Activated CD4-positive, alpha-beta T cell treated with anti-CD3 and anti-CD28 coated beads for 36 hours (primary cell): ENCODE measurements around the gene LRRC8E. TPM values are rescaled to one million over a fixed set of nuclear protein-coding genes. Genes with fewer than 3 reads are reported as not detected.

Source experiments
- ATAC-seq: fragments of 200-7000 bp; cut with Tn5 transposase; one replicate; pipeline ENCODE4 v1.10.0; 2021; ENCODE audit warnings: mild to moderate bottlenecking, moderate library complexity
- CTCF ChIA-PET: fragments of 350-600 bp; sonication (Branson Sonifier 250); formaldehyde crosslinking; loops from one replicate; lab custom pipeline; 2021; ENCODE audit warnings: antibody characterized with exemption; lab: Charles Lee
- POLR2A ChIA-PET: fragments of 350-600 bp; sonication (Branson Sonifier 250); formaldehyde crosslinking; loops from one replicate; lab custom pipeline; 2021; ENCODE audit warnings: antibody characterized with exemption, inconsistent platforms; lab: Charles Lee
- DNase-seq: peaks from one replicate; pipeline ENCODE4 v3.0.0-alpha.2; 2020
- H3K27ac Mint-ChIP-seq: one replicate; pipeline ENCODE4 v1.8.0; 2021; ENCODE audit warnings: mixed read lengths
- H3K27me3 Mint-ChIP-seq: one replicate; pipeline ENCODE4 v1.8.0; 2021; ENCODE audit warnings: mixed read lengths
- H3K36me3 Mint-ChIP-seq: one replicate; pipeline ENCODE4 v1.8.0; 2021; ENCODE audit warnings: low read depth, mixed read lengths
- H3K4me1 Mint-ChIP-seq: one replicate; pipeline ENCODE4 v1.8.0; 2021; ENCODE audit warnings: mixed read lengths
- H3K4me3 Mint-ChIP-seq: one replicate; pipeline ENCODE4 v1.8.0; 2021; ENCODE audit warnings: mild to moderate bottlenecking, moderate library complexity, mixed read lengths
- H3K9me3 Mint-ChIP-seq: one replicate; pipeline ENCODE4 v1.8.0; 2021; ENCODE audit warnings: low read depth, mixed read lengths
- intact Hi-C, 2 experiments: fragments of 100-400 bp; cut with DNase I in 1 of 2; cut with micrococcal nuclease in 1 of 2; formaldehyde crosslinking; loops; one replicate each; pipeline versions ENCODE4 v1.14.2 to v1.15.1; 2022 to 2024; cut with DNase I, micrococcal nuclease
- total RNA-seq, 2 experiments: library from RNA; stranded (reverse); gene quantifications; one replicate each; pipeline ENCODE4 v1.2.3, GENCODE V29; 2021

Gene LRRC8E
- total RNA-seq, 2 experiments from 2014 or later = not detected

- ATAC-seq = no peak
- Mint-ChIP-seq H3K27me3 (peaks cover 6% of the 10 kb centered on the region), H3K9me3 (no peaks in the 10 kb centered on the region), H3K36me3 (peaks cover 5% of the 10 kb centered on the region), H3K4me3 (no peak overlapping the region), H3K27ac (no peak overlapping the region), H3K4me1 (peaks cover 27% of the 10 kb centered on the region)
- intact Hi-C loops = loop anchor here in 1 of 2 experiments (5.0 kb wide), 1 partner anchor 71 kb away; no protein-coding TSS in a partner anchor
- POLR2A ChIA-PET = interaction anchor here (0.6 kb wide), 1 partner anchor 429 kb away, joined by 6 read pairs; no protein-coding TSS in a partner anchor
- CTCF ChIA-PET = interaction anchor here (0.6 to 1.8 kb wide), 3 partner anchors 50 to 355 kb away, joined by 3 to 7 read pairs (median 3); no protein-coding TSS in a partner anchor
- DNase-seq = no peak
Observed at GRCh38 chr19:7923295-7924191, 35.2 kb downstream of the LRRC8E start.

GRCh38 chr19:7924241-7924640 lies 35.9 kb downstream of the LRRC8E start:
- Mint-ChIP-seq H3K4me1 (peaks cover 32% of the 10 kb centered on the region), H3K27me3 (peaks cover 5% of the 10 kb centered on the region), H3K4me3 (no peak overlapping the region), H3K36me3 (peaks cover 9% of the 10 kb centered on the region), H3K27ac (no peak overlapping the region), H3K9me3 (no peaks in the 10 kb centered on the region)
- peak; percentile 5 for DNase-seq
- no peak for ATAC-seq
- ChIA-PET CTCF (interaction anchor here (0.6 to 1.8 kb wide), 3 partner anchors 51 to 356 kb away, joined by 3 to 7 read pairs (median 3); no protein-coding TSS in a partner anchor), POLR2A (no interaction called here)
- intact Hi-C loops = loop anchor here in 1 of 2 experiments (5.0 kb wide), 1 partner anchor 72 kb away; no protein-coding TSS in a partner anchor

- H3K27ac Mint-ChIP-seq = no peak overlapping the region
- peaks cover 4% of the 10 kb centered on the region for H3K27me3 Mint-ChIP-seq
- DNase-seq = no peak
- ChIA-PET POLR2A (no interaction called here), CTCF (interaction anchor here (1.8 kb wide), 1 partner anchor 55 kb away, joined by 7 read pairs; no protein-coding TSS in a partner anchor)
- peaks cover 32% of the 10 kb centered on the region for H3K4me1 Mint-ChIP-seq
- H3K4me3 Mint-ChIP-seq = no peak overlapping the region
- no peaks in the 10 kb centered on the region for H3K9me3 Mint-ChIP-seq
- intact Hi-C loops = loop anchor here (1.0 to 5.0 kb wide), 5 partner anchors 19 to 356 kb away; partner anchors contain the start of genes MAP2K7 (in 1 of the 2) and TIMM44 (in 1 of the 2)
- H3K36me3 Mint-ChIP-seq = peaks cover 9% of the 10 kb centered on the region
- no peak for ATAC-seq
Observed at GRCh38 chr19:7924651-7925170, 36.4 kb downstream of the LRRC8E start.

GRCh38 chr19:7925171-7925851 lies 37.0 kb downstream of the LRRC8E start:
- no peaks in the 10 kb centered on the region for H3K9me3 Mint-ChIP-seq
- H3K27ac Mint-ChIP-seq = no peak overlapping the region
- POLR2A ChIA-PET = no interaction called here
- peaks cover 11% of the 10 kb centered on the region for H3K36me3 Mint-ChIP-seq
- DNase-seq (peak; percentile 90), ATAC-seq (peak; percentile 50)
- H3K4me1 Mint-ChIP-seq = peaks cover 28% of the 10 kb centered on the region
- H3K27me3 Mint-ChIP-seq = peaks cover 1% of the 10 kb centered on the region
- CTCF ChIA-PET = interaction anchor here (1.1 kb wide), 1 partner anchor 19 kb away, joined by 5 read pairs; the partner anchor contains the start of gene TIMM44
- peak overlapping the region; percentile 67 for H3K4me3 Mint-ChIP-seq
- intact Hi-C loops = loop anchor here in 1 of 2 experiments (1.0 kb wide), 4 partner anchors 18 to 357 kb away; partner anchors contain the start of genes MAP2K7 and TIMM44

GRCh38 chr19:7926021-7926726 lies 37.9 kb downstream of the LRRC8E start, which contains the start of gene CTXN1:
CTXN1 (minus strand) TSS chr19:7926135; CDS start chr19:7925538, 597 bp downstream.
- peak; percentile 87 for DNase-seq
- Mint-ChIP-seq H3K27me3 (peaks cover 1% of the 10 kb centered on the region), H3K36me3 (peaks cover 14% of the 10 kb centered on the region), H3K9me3 (no peaks in the 10 kb centered on the region), H3K27ac (no peak within 1 kb of the TSS), H3K4me3 (peak within 1 kb of the TSS; percentile 67), H3K4me1 (peaks cover 27% of the 10 kb centered on the region)
- ChIA-PET CTCF (interaction anchor here (0.9 to 1.1 kb wide), 2 partner anchors 8 to 18 kb away, joined by 3 to 5 read pairs; partner anchors contain the start of gene TIMM44), POLR2A (no interaction called here)
- peak; percentile 57 for ATAC-seq
- intact Hi-C loops = no loop called here

GRCh38 chr19:7926727-7927604 lies 38.7 kb downstream of the LRRC8E start:
- Mint-ChIP-seq H3K36me3 (peaks cover 18% of the 10 kb centered on the region), H3K4me1 (peaks cover 24% of the 10 kb centered on the region), H3K9me3 (no peaks in the 10 kb centered on the region), H3K4me3 (peak overlapping the region; percentile 45), H3K27me3 (peaks cover 1% of the 10 kb centered on the region), H3K27ac (no peak overlapping the region)
- ATAC-seq (no peak), DNase-seq (no peak)
- POLR2A ChIA-PET = no interaction called here
- CTCF ChIA-PET = interaction anchor here (0.9 to 1.1 kb wide), 2 partner anchors 9 to 17 kb away, joined by 3 to 5 read pairs; partner anchors contain the start of gene TIMM44
- intact Hi-C loops = no loop called here

- Mint-ChIP-seq H3K27ac (no peak overlapping the region), H3K9me3 (no peaks in the 10 kb centered on the region)
Observed at GRCh38 chr19:7927605-7928333, 39.5 kb downstream of the LRRC8E start.

GRCh38 chr19:7928334-7928706 lies 40.0 kb downstream of the LRRC8E start:
- Mint-ChIP-seq H3K36me3 (peaks cover 16% of the 10 kb centered on the region), H3K4me1 (peaks cover 22% of the 10 kb centered on the region), H3K27me3 (peaks cover 1% of the 10 kb centered on the region), H3K4me3 (no peak overlapping the region), H3K27ac (no peak overlapping the region), H3K9me3 (no peaks in the 10 kb centered on the region)
- ChIA-PET POLR2A (interaction anchor here (0.7 to 2.1 kb wide), 3 partner anchors 13 to 42 kb away, joined by 3 to 9 read pairs (median 5); partner anchors contain the start of gene TIMM44), CTCF (interaction anchor here (0.8 to 2.5 kb wide), 5 partner anchors 8 to 728 kb away, joined by 3 to 14 read pairs (median 6); partner anchors contain the start of genes SNAPC2 and TIMM44)
- DNase-seq (no peak), ATAC-seq (no peak)
- intact Hi-C loops = no loop called here

More at GRCh38 chr19:7927605-7928333, 39.5 kb downstream of the LRRC8E start:
- ChIA-PET CTCF (interaction anchor here (1.6 to 1.7 kb wide), 2 partner anchors 8 to 79 kb away, joined by 6 to 7 read pairs; partner anchors contain the start of gene SNAPC2), POLR2A (no interaction called here)
- H3K4me1 Mint-ChIP-seq = peaks cover 22% of the 10 kb centered on the region
- intact Hi-C loops = no loop called here
- DNase-seq (no peak), ATAC-seq (no peak)
- peaks cover 1% of the 10 kb centered on the region for H3K27me3 Mint-ChIP-seq
- H3K4me3 Mint-ChIP-seq = no peak overlapping the region
- H3K36me3 Mint-ChIP-seq = peaks cover 16% of the 10 kb centered on the region
